AG04450 (cell line): Measurements from ENCODE around the gene ADAMTS2. TPM values are rescaled to one million over a fixed set of nuclear protein-coding genes. Genes with fewer than 3 reads are reported as not detected.

ENCODE experiments used
- CTCF ChIA-PET: fragments of 300-600, 350-600 bp; formaldehyde crosslinking; extraction: SDS; loops from one replicate; lab custom pipeline; 2022; ENCODE audit warnings: antibody characterized with exemption, inconsistent platforms; lab: Charles Lee
- POLR2A ChIA-PET: fragments of 350-600 bp; formaldehyde crosslinking; extraction: SDS; loops from one replicate; lab custom pipeline; 2021; ENCODE audit warnings: antibody characterized with exemption, inconsistent platforms; lab: Yijun Ruan, JAX
- DNase-seq: peaks from one replicate; pipeline ENCODE4 v3.0.0-alpha.2; 2011; ENCODE audit warnings: low read depth, low spot score
- H3K27ac ChIP-seq: one replicate; pipeline ENCODE4 v1.5.1; 2012; ENCODE audit warnings: low read depth, low read length, control low read depth
- H3K27me3 ChIP-seq: one replicate; pipeline ENCODE4 v1.6.0; 2012; ENCODE audit warnings: low read length; ENCODE audit not compliant: control insufficient read depth, insufficient read depth
- H3K4me3 ChIP-seq: 2 replicates; pipeline ENCODE4 v1.5.1; 2011; ENCODE audit warnings: mild to moderate bottlenecking, low read depth, low read length, control low read depth
- H3K9me3 ChIP-seq: 2 replicates; pipeline ENCODE4 v1.5.1; 2012; ENCODE audit warnings: low read length; ENCODE audit not compliant: control insufficient read depth, insufficient read depth
- CTCF ChIP-seq: IDR thresholded peaks from 2 replicates; pipeline ENCODE4 v1.5.1; 2011; ENCODE audit warnings: low read depth, low read length, control low read depth, inconsistent platforms
- polyA plus RNA-seq: library from polyadenylated mRNA; depleted of rRNA; stranded (reverse); fragments of >200 nt; gene quantifications from 2 replicates; pipeline ENCODE4 v1.2.3, GENCODE V29; 2011

ADAMTS2 gene
- polyA plus RNA-seq, 1 experiment, result 22.6 TPM

- POLR2A ChIA-PET, result no interaction called here
- H3K27me3 ChIP-seq, result no peaks in the 10 kb centered on the region
- H3K9me3 ChIP-seq, result peaks cover 29% of the 10 kb centered on the region
- no peak overlapping the region for H3K4me3 ChIP-seq
- TF ChIP-seq CTCF, result no peak
- CTCF ChIA-PET, result no interaction called here
- no peak for DNase-seq
- H3K27ac ChIP-seq, result no peak overlapping the region
Observed at GRCh38 chr5:179150011-179150410, 195.2 kb downstream of the ADAMTS2 start.

DNA sequence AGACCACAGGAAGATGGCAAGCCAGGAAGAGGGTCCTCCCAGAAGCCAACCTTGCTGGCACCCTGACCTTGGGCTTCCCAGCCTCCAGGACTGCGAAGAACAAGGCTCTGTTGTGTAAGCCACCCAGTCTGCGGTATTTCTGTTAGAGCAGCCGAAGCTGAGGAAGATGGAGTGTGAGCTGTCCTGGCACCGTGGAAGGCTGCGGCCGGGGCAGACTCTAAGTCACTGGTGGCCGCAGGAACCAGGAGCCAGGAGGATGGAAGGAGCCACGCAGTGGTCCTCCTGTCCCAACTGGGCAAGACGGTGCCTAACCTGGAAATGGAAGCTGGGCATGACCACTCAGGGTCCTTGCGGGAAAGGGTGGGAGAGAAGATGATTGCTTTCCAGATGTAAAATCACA, 196.0 kb downstream of the ADAMTS2 start:
- POLR2A ChIA-PET, result no interaction called here

GRCh38 chr5:179148703-179149170, 196.5 kb downstream of the ADAMTS2 start:
- DNase-seq, result no peak
- no peak overlapping the region for H3K4me3 ChIP-seq
- ChIA-PET POLR2A (no interaction called here), CTCF (no interaction called here)
- H3K27me3 ChIP-seq, result no peaks in the 10 kb centered on the region
- H3K9me3 ChIP-seq, result peaks cover 26% of the 10 kb centered on the region
- no peak overlapping the region for H3K27ac ChIP-seq
- no peak for TF ChIP-seq CTCF

More for the DNA sequence above, 196.0 kb downstream of the ADAMTS2 start:
- no peak for DNase-seq
- Histone ChIP-seq H3K9me3 (peaks cover 26% of the 10 kb centered on the region), H3K27ac (no peak overlapping the region), H3K27me3 (no peaks in the 10 kb centered on the region), H3K4me3 (no peak overlapping the region)
- no peak for TF ChIP-seq CTCF
- CTCF ChIA-PET, result no interaction called here

- ChIA-PET POLR2A (no interaction called here), CTCF (interaction anchor here (1.9 kb wide), 1 partner anchor 20 kb away, joined by 7 read pairs; no protein-coding TSS in a partner anchor)
- Histone ChIP-seq H3K27me3 (no peaks in the 10 kb centered on the region), H3K27ac (no peak overlapping the region), H3K4me3 (no peak overlapping the region), H3K9me3 (peaks cover 22% of the 10 kb centered on the region)
- no peak for DNase-seq
- no peak for TF ChIP-seq CTCF
Observed at GRCh38 chr5:179147991-179148702, 197.1 kb downstream of the ADAMTS2 start.

GRCh38 chr5:179146277-179146676, 199.0 kb downstream of the ADAMTS2 start:
- H3K27me3 ChIP-seq, result no peaks in the 10 kb centered on the region
- no peak overlapping the region for H3K4me3 ChIP-seq
- POLR2A ChIA-PET, result no interaction called here
- no peak for TF ChIP-seq CTCF
- peaks cover 11% of the 10 kb centered on the region for H3K9me3 ChIP-seq
- DNase-seq, result no peak
- H3K27ac ChIP-seq, result no peak overlapping the region
- CTCF ChIA-PET, result interaction anchor here (1.9 kb wide), 1 partner anchor 21 kb away, joined by 7 read pairs; no protein-coding TSS in a partner anchor
